Measurements from ENCODE around the gene CDK15. TPM values are rescaled to one million over a fixed set of nuclear protein-coding genes. Genes with fewer than 3 reads are reported as not detected.

The CDK15 gene
- total and polyA plus RNA-seq, 2 donors (not counting 1 experiment from before 2014, with no cell fraction given): not detected

DNA sequence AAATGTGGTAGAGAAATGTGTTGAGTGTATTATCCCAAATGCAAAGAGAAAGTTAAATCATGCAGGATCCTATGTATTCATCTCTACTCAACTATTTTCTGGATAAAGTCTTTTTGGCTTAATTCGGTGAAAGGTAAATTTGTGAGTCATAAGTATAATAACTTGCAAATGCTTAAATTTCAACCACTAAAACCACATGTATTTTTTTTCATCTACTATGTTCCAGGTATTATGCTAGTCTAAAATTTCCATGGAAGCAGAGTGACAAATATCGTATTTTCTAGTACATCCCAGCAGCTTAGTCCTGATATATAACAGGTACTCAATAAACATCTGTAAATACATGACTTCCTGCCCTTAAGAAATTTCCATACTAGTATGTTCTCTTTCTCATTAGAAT lies 31.8 kb upstream of the CDK15 start:
- Histone ChIP-seq H3K27me3 (replicated peaks in 1 of 4; ENCODE audit: control extremely low read depth in 1 of 4, control insufficient read depth in 3 of 4, insufficient read depth in 4 of 4, low read length in 3 of 4) (no peaks in the 10 kb centered on the region), H4K20me1 (ENCODE audit: control insufficient read depth, insufficient read depth, low read length, poor library complexity, severe bottlenecking) (no peaks in the 10 kb centered on the region), H3K27ac (ENCODE audit: low read length in 2 of 2) (no peak overlapping the region), H3K4me3 (ENCODE audit: control extremely low read depth in 1 of 5, extremely low read depth in 1 of 5, insufficient read depth in 1 of 5, low read depth in 2 of 5, low read length in 4 of 5) (no peak overlapping the region), H2AFZ (ENCODE audit: insufficient read depth, low read depth, low read length, poor library complexity, severe bottlenecking) (no peak overlapping the region), H3K9ac (ENCODE audit: low read length) (no peak overlapping the region), H3K36me3 (replicated peaks in 1 of 2; ENCODE audit: control extremely low read depth in 1 of 2, control insufficient read depth in 1 of 2, extremely low read depth in 1 of 2, insufficient read depth in 2 of 2, low read length in 1 of 2) (no peaks in the 10 kb centered on the region), H3K4me2 (replicated peaks; ENCODE audit: low read depth, low read length, poor library complexity, severe bottlenecking) (no peak overlapping the region), H3K79me2 (ENCODE audit: control insufficient read depth, insufficient read depth, low read length) (peaks cover 23% of the 10 kb centered on the region), H3K4me1 (ENCODE audit: control insufficient read depth in 2 of 2, insufficient read depth in 2 of 2, low read length in 2 of 2) (no peaks in the 10 kb centered on the region), H3K9me3 (ENCODE audit: control extremely low read depth in 1 of 3, control insufficient read depth in 2 of 3, insufficient read depth in 1 of 3, low read length in 2 of 3) (no peaks in the 10 kb centered on the region)
- no peak for ATAC-seq (ENCODE audit: low read depth)
- H3K27ac Mint-ChIP-seq: no peak overlapping the region
- ChIA-PET CTCF (no interaction called here), POLR2A (no interaction called here)
- intact Hi-C loops (cut with micrococcal nuclease): no loop called here
- TF ChIP-seq, protein P1, sequence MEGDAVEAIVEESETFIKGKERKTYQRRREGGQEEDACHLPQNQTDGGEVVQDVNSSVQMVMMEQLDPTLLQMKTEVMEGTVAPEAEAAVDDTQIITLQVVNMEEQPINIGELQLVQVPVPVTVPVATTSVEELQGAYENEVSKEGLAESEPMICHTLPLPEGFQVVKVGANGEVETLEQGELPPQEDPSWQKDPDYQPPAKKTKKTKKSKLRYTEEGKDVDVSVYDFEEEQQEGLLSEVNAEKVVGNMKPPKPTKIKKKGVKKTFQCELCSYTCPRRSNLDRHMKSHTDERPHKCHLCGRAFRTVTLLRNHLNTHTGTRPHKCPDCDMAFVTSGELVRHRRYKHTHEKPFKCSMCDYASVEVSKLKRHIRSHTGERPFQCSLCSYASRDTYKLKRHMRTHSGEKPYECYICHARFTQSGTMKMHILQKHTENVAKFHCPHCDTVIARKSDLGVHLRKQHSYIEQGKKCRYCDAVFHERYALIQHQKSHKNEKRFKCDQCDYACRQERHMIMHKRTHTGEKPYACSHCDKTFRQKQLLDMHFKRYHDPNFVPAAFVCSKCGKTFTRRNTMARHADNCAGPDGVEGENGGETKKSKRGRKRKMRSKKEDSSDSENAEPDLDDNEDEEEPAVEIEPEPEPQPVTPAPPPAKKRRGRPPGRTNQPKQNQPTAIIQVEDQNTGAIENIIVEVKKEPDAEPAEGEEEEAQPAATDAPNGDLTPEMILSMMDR (IDR thresholded peaks at IDR 0.05): no peak
- TF ChIP-seq EZH2 (IDR thresholded peaks at IDR 0.05; ENCODE audit: borderline replicate concordance, insufficient read depth, low read depth, low read length, poor library complexity, severe bottlenecking): no peak
- H3K9me3 Mint-ChIP-seq (ENCODE audit: insufficient read depth): no peaks in the 10 kb centered on the region
- no CpG with 5 or more reads among the region's 2 CpGs for WGBS (ENCODE audit: insufficient coverage)
- no peaks in the 10 kb centered on the region for H3K4me1 Mint-ChIP-seq
- no peak for DNase-seq
- H3K4me3 Mint-ChIP-seq: no peak overlapping the region
- no peaks in the 10 kb centered on the region for H3K27me3 Mint-ChIP-seq

DNA sequence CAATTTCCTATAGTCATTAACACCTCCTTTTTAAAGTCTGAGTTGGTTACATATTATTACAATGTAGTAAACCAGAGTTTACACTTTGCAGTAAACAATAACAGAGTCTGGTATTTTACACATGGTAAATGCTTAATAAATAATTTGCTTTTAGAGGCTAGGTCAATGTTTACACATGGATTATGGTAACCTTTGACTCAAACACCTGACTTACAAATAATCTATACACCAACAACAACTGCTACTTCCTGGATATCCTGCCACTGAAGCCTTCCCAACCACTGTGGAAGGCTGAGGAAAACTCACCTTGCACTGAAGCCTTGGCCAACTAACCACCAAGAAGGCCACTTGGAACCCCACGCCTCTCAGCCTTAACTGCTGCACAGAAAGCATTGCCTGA lies 31.0 kb upstream of the CDK15 start:
- no peak overlapping the region for H3K4me3 Mint-ChIP-seq
- Histone ChIP-seq H3K4me2 (replicated peaks; ENCODE audit: low read depth, low read length, poor library complexity, severe bottlenecking) (no peak overlapping the region), H3K36me3 (replicated peaks in 1 of 2; ENCODE audit: control extremely low read depth in 1 of 2, control insufficient read depth in 1 of 2, extremely low read depth in 1 of 2, insufficient read depth in 2 of 2, low read length in 1 of 2) (no peaks in the 10 kb centered on the region), H3K27ac (ENCODE audit: low read length in 2 of 2) (no peak overlapping the region), H3K9ac (ENCODE audit: low read length) (no peak overlapping the region), H3K79me2 (ENCODE audit: control insufficient read depth, insufficient read depth, low read length) (peaks cover 28% of the 10 kb centered on the region), H3K9me3 (ENCODE audit: control extremely low read depth in 1 of 3, control insufficient read depth in 2 of 3, insufficient read depth in 1 of 3, low read length in 2 of 3) (no peaks in the 10 kb centered on the region), H2AFZ (ENCODE audit: insufficient read depth, low read depth, low read length, poor library complexity, severe bottlenecking) (no peak overlapping the region), H3K27me3 (replicated peaks in 1 of 4; ENCODE audit: control extremely low read depth in 1 of 4, control insufficient read depth in 3 of 4, insufficient read depth in 4 of 4, low read length in 3 of 4) (no peaks in the 10 kb centered on the region), H3K4me3 (ENCODE audit: control extremely low read depth in 1 of 5, extremely low read depth in 1 of 5, insufficient read depth in 1 of 5, low read depth in 2 of 5, low read length in 4 of 5) (no peak overlapping the region), H3K4me1 (ENCODE audit: control insufficient read depth in 2 of 2, insufficient read depth in 2 of 2, low read length in 2 of 2) (peaks cover 6% of the 10 kb centered on the region in 2 donors), H4K20me1 (ENCODE audit: control insufficient read depth, insufficient read depth, low read length, poor library complexity, severe bottlenecking) (no peaks in the 10 kb centered on the region)
- no peak for DNase-seq
- POLR2A ChIA-PET: no interaction called here
- ATAC-seq (ENCODE audit: low read depth): no peak
- WGBS (ENCODE audit: insufficient coverage): 100% methylated on average over 1 of the region's 1 CpG
- intact Hi-C loops (cut with micrococcal nuclease): loop anchor here (5.0 kb wide), 1 partner anchor 1863 kb away; the partner anchor contains the start of gene C2orf69
- no peaks in the 10 kb centered on the region for H3K27me3 Mint-ChIP-seq
- TF ChIP-seq, protein P1 (IDR thresholded peaks at IDR 0.05): no peak
- TF ChIP-seq EZH2 (IDR thresholded peaks at IDR 0.05; ENCODE audit: borderline replicate concordance, insufficient read depth, low read depth, low read length, poor library complexity, severe bottlenecking): no peak
- no peaks in the 10 kb centered on the region for H3K9me3 Mint-ChIP-seq (ENCODE audit: insufficient read depth)
- H3K27ac Mint-ChIP-seq: no peak overlapping the region
- CTCF ChIA-PET: no interaction called here
- H3K4me1 Mint-ChIP-seq: peaks cover 7% of the 10 kb centered on the region

Data from B cell (primary cell).